Measurements from ENCODE around the gene CFB.

GRCh38 chr6:31915351-31915750 lies 30.5 kb upstream of the CFB start:
- TF ChIP-seq, protein P1, sequence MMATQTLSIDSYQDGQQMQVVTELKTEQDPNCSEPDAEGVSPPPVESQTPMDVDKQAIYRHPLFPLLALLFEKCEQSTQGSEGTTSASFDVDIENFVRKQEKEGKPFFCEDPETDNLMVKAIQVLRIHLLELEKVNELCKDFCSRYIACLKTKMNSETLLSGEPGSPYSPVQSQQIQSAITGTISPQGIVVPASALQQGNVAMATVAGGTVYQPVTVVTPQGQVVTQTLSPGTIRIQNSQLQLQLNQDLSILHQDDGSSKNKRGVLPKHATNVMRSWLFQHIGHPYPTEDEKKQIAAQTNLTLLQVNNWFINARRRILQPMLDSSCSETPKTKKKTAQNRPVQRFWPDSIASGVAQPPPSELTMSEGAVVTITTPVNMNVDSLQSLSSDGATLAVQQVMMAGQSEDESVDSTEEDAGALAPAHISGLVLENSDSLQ (IDR thresholded peaks at IDR 0.05) = no peak
- TF ChIP-seq SP1 (IDR thresholded peaks at IDR 0.05) (no peak), ELF4 (IDR thresholded peaks at IDR 0.05) (no peak), ARNT (IDR thresholded peaks at IDR 0.05) (no peak), FOXM1 (IDR thresholded peaks at IDR 0.05; ENCODE audit: borderline replicate concordance) (no peak), TARDBP (IDR thresholded peaks at IDR 0.05) (no peak), ZNF384 (IDR thresholded peaks at IDR 0.05) (no peak), CTBP1 (IDR thresholded peaks at IDR 0.05; ENCODE audit: borderline replicate concordance) (no peak)

Data from HEK293T (cell line).